Activated CD4-positive, alpha-beta T cell treated with anti-CD3 and anti-CD28 coated beads for 48 hours (primary cell): ENCODE data around the gene MROH2A.

ENCODE experiments used
- DNase-seq: peaks from one replicate; pipeline ENCODE4 v3.0.0-alpha.2; 2020

Gene MROH2A

DNA sequence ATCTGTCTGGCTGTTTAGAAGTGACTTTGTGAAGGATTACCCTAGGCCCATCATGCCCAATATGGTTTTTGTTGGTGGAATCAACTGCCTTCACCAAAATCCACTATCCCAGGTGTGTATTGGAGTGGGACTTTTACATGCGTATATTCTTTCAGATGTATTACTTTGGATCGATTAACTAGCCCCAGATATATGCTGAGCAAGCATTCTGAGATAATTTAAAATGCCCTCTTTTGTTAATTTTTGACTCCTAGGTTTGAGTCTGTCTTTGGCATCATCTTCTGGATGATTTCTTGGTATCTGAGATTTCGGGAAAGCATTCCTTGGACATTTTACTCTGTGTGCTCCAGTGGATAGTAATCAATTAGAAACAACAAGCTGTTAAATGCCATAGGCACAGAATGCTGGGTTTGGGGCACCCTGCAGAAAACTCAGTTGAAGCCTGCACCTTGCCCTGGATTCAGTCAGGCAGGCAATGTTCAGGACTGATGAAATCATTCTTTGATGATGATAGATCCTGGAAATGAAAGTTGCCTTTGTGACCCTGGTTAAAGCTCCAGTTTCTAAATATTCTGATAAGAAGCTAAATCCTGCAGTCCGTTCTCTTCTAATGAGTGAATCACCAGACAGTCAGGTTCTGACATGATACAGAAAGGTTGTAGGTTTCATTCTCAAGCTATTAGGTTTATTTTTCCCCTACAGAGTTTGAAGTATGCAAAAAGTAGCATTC, 16.9 kb upstream of the MROH2A start:
- no peak for DNase-seq

DNA sequence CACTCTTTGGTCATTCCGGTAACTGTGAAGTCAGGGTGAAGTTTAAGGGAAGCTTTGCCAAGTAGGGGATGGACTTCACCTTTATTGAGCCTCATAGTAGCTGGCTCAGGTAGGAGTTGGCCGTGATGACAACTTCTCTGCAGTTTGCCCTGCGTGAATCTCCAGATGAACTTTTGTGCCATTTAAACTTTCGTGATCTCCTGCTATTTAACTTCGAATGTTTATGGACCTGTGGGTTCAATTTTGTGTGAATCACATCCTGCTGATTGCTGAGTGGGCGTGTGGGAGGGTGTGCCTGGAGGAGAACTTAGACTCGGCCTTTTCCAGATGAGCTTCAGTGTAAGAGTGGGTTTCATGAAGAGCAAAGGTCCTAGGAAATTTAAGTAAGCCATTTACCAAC, 13.9 kb upstream of the MROH2A start:
- DNase-seq = no peak

DNA sequence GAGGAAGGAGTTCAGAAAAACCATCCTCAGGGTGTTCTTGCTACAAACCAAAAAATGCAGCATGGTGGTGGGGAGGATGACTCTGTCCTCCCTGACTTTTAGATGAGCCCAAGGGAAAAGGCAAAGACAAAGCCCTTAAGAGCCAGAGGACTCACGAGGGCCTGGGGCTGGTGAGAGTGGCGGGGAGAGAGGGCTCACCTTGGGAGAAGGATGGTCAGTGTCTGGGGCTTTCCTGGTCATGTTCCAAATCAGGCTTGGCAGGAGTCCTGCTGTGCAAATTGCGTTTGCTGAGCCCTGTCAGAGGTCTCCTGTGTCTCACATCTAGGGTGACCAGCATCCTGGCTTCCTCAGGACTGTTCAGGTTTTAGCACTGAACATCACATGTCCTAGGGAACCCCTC, 13.4 kb upstream of the MROH2A start:
- no peak for DNase-seq

DNA sequence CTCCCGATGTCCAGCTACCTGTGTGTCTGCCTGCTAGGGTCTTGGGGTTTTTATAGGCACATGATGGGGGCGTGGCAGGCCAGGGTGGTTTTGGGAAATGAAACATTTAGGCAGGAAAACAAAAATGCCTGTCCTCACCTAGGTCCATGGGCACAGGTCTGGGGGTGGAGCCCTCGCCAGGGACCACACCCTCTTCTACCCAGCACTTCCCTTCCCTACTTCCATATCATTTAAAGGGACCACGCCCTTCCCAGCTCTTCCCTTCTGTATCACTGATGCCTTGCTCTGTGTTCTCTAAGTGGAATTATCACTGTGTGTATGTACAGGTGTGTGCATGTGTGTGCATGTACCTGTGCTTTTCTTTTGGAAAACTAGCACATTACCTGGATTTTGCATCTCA, 11.7 kb upstream of the MROH2A start:
- no peak for DNase-seq

DNA sequence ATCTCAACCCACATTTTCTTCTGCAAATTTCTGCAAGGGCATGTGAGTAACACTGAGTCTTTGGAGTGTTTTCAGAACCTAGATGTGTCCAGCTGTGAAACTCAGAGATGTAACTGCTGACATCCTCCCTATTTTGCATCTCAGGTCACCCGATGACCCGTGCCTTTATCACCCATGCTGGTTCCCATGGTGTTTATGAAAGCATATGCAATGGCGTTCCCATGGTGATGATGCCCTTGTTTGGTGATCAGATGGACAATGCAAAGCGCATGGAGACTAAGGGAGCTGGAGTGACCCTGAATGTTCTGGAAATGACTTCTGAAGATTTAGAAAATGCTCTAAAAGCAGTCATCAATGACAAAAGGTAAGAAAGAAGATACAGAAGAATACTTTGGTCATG, 10.1 kb upstream of the MROH2A start:
- DNase-seq = no peak

DNA sequence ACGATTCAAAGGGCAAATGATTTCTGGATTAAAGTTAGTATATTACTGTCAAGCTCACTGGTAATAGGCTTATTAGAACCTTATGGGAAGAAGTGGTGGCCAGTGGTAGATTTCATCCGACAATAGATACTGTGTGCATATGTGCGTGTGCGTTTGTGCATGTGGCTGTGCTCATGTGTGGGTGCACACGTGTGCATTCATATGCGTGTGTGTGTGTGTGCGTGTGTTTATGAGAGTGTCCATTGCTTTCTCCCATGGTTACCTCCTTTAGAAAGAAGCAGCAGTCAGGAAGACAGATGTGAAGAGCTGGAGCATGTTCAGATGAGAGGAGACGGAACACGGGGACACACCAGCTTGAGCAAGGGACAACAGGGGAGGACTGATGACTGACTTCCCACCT, 8.9 kb upstream of the MROH2A start:
- no peak for DNase-seq

DNA sequence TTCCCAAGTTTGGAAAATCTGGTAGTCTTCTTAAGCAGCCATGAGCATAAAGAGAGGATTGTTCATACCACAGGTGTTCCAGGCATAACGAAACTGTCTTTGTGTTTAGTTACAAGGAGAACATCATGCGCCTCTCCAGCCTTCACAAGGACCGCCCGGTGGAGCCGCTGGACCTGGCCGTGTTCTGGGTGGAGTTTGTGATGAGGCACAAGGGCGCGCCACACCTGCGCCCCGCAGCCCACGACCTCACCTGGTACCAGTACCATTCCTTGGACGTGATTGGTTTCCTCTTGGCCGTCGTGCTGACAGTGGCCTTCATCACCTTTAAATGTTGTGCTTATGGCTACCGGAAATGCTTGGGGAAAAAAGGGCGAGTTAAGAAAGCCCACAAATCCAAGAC, 6.0 kb upstream of the MROH2A start:
- no peak for DNase-seq

DNA sequence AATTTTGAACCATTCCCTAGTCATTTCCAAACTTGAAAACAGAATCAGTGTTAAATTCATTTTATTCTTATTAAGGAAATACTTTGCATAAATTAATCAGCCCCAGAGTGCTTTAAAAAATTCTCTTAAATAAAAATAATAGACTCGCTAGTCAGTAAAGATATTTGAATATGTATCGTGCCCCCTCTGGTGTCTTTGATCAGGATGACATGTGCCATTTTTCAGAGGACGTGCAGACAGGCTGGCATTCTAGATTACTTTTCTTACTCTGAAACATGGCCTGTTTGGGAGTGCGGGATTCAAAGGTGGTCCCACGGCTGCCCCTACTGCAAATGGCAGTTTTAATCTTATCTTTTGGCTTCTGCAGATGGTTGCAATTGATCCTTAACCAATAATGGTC, 5.5 kb upstream of the MROH2A start:
- no peak for DNase-seq

DNA sequence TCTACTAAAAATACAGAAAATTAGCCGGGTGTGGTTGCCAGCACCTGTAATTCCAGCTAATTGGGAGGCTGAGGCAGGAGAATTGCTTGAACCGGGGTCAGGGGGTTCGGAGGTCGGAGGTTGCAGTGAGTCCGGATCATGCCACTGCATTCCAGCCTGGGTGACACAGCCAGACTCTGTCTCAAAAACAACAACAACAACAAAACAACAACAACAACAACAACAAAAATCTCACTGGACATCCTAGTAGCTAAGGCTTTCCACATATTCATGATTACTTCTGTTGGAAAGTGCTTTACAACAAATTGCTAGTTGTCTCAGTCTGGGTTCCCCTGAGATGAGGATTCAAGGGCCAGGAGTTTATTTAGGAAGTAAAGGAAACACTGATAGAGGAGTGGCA, 4.3 kb upstream of the MROH2A start:
- no peak for DNase-seq

DNA sequence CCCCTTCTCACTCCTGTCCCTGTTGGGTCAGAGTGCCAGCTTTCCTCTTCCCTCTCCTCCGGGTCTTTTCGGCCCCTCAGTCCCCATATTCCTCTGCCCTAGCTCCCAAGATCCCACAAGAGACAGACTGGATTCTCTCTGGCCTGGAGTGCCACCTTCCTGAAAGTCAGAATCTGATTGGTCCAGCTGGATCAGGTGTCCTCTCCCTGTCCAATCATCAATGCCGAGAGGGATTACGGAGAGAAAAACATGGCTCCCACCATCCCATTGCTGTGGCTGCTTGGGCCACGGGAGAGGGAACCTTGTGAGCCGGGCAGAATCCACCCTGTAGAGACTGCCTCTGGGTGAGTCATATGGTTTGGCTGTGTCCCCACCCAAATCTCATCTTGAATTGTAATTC, 2.7 kb upstream of the MROH2A start:
- DNase-seq = no peak

DNA sequence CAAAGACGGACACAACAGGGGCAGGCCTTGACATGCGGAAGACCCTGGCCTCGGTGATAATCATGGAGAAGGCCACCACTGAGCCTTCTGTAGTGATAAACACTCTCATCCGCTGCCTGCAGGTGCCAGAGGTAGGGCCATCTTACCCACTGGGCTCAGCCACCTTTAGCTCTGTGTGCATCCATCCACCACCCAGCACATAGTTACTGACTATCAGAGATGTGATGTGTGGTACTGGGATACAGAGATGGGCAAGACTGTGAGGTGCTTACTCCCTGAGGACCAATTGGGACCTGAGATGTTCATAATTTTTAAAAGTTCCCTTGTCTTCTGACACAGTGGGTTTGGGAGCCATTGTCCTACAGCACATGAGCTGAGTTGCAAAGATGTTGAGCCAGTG, 1.6 kb downstream of the MROH2A start:
- DNase-seq = no peak

DNA sequence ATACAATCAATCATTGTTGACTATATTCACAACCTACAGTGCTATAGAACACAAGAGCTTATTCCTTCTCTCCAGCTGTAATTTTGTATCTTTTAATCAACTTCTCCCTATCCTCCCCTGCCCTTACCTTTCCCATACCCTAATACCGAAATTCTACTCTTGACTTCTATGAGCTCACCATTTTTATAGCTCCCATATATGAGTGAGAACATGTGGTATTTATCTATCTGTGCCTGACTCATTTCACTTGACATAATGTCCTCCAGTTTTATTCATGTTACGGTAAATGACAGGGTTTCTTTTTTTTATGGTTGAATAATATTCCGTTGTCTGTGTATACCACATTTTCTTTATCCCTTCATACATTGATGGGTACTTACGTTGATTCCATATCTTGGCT, 2.6 kb downstream of the MROH2A start:
- no peak for DNase-seq

DNA sequence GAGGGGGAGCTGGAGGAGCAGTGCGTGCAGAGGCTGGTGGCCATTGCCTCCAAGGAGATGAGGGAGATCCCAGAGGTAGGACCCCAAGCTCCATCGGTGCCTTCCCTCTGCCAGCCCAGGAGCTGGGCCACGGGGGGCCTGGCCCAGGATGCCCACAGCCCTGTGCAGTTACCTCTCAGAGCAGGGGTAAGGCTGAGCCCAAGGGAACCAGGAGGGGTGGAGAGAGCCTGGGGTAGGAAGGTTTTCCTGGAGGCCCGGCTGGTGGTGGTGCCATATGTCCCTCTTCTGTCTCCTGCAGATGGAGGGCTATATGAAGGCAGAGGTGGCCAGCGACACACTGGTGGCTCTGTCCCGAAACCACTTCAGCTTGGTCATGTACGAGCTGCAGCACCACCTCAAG, 11.4 kb downstream of the MROH2A start:
- no peak for DNase-seq

DNA sequence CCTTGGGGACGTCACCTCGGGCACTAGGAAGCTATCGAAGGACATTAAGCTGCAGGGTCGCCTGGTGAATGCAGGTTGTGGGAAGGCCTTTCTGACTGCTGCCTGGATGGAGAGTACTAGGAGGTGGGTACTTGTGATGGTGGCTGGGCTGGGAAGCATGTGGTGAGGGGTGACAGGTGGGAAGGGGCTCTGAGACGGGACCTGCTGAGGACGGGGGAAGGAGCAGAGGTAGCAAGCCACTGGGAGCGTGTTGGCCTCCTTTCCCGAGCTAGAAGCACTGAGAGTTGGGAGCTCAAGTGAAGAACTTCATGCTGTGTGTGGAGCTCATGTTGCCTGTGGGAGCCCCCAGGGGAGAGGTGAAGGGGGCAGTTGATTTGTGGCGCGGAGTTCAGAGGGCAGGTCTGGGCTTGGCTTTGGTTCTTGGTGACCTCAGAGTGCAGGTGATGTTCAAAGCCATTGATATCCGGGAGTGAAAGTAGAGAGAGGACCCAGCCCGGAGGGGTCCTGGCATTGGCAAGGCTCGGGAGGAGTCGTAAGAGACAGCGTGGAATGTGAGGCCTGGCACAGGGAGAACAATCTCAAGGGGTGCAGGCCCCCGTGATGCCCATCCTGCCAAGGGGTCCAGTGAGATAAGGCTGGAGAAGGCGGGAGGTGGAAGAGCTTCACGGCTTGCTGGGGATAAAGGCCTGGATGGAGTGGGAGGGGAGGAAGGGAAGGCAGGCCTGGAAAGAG, 13.2 kb downstream of the MROH2A start:
- no peak for DNase-seq

DNA sequence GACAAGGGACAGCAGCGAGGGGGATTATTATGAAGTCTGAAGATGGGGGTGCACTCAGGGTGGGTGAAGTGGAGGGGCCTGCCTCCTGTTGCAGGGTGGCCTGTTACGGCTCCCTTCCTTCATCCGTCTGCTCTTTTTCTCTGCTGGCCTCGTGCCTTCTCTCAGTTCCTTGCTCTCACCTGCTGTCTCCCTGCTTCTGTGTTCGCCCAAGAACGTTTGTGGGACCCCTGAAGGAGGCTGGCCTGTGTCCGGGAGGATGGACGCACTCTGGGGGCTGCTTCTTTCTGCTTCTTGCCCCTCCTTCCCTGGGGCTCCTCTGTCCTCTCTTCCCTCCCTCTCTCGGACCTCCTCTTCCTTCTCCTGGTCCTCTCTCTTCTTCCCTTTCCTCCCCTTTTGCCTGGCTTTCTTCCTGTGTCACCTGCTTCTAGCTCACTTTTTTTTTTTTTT, 13.8 kb downstream of the MROH2A start:
- DNase-seq = no peak

DNA sequence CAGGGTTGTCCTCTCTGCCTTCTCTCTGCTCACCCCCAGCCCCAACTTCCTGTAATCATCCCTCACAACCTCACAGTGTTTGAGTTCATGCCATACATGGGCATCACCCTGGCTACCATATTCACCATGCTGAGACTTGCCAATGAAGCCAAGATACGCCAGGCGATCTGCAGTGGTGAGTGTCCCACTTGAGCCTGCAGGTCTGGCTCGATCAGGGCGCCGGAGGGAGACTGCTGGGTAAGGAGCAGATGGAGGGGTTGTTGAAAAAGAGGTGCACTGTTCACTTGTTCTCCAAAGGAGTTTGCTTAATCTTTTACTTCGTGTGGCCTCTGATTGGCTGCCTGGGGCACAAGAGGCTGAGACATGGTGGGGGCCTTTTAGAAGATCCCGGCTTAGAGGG, 14.6 kb downstream of the MROH2A start:
- DNase-seq = no peak

DNA sequence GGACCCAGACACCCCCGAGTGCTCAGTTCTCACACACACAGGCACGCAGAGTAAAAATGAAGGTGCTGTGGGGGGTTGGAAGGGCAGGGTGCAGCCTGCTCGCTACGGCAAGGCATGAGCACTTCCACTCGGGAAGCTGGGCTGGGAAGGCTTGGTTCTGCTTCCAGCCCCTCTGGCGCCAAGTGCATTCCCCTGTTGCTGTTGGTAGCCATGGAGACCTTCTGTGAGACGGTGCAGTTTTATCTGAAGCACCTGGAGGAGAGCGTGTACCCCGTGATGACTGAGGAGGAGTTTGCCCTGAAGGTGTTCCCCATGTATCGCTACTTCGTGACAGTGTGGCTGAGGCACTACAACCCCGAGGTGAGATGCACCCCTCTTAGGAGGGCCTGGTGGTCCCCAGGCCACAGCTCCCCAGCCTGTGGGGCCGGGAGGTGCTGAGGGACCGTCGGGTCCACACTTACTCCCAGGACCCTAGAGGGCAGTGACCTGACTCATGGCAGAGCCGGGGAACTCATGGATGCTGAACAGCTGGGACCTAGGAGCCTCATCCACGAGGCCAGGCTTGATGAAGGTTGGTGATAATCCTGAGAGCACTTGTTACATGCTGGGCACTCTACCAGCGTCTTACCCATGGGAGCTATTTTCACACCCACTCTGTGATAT, 15.5 kb downstream of the MROH2A start:
- DNase-seq = no peak

DNA sequence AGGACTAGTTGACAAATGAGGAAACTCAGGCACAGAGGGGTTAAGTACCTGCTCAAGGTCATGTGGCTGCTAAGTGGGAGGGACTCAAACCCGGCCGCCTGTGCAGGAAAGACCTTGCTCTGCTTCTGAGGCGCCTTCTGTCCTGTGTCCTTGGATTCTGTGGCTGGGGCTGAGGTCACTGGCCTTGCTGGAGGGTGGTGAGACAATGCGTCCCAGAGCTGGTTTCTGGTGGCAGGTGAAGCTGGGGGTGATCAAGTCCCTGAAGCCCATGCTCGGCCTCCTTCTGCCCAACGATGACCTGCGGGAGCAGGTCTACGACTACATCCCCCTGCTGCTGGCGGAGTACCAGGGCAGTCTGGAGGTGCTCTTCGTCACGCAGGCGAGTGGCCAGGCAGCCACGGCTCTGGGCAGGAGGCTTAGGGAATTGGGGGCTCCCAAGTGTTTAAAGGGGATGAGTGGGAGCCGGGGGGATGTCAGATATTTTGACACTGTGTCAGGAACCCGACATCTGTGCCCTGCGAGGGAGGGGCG, 16.1 kb downstream of the MROH2A start:
- DNase-seq = no peak

DNA sequence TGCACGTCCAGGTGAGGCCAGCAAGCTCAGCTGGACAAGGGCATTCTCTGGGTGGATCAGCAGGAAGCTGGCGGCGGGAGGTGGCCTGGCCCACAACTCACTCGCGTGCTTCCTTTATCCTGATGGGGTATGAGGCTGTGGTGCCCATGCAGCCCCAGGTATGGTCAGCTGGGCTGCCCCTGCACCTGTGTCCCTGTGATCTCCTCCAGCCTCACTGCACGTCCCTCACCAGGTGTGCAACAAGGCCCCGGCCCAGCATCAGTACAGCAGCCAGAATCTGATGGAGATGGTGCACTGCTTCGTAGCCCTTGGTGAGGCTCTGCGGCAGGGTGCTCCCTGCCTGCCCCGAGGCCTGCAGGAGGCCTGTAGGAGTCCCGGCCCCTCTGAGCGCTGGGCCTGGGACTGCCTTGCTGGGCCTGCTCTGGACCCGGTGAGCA, 17.6 kb downstream of the MROH2A start:
- DNase-seq = no peak

DNA sequence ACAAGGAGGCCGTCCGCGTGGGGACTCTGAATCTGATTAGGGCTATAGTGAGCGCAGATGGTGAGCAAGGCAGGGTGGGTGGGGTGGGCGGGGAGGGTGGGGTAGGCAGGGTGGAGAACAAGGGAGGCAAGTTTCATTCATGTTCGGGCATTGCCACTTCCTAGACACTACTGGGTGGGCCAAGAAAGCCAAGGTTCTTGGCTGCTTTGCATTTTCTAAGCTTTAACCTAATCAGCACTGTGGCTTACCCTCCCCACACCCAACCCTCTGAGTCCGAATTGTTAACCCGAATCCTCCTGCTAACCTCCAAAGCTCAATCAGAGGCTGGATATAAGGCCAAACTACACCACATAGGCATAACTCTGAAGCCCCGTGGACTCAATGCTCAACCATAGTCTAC, 18.1 kb downstream of the MROH2A start:
- DNase-seq = no peak

DNA sequence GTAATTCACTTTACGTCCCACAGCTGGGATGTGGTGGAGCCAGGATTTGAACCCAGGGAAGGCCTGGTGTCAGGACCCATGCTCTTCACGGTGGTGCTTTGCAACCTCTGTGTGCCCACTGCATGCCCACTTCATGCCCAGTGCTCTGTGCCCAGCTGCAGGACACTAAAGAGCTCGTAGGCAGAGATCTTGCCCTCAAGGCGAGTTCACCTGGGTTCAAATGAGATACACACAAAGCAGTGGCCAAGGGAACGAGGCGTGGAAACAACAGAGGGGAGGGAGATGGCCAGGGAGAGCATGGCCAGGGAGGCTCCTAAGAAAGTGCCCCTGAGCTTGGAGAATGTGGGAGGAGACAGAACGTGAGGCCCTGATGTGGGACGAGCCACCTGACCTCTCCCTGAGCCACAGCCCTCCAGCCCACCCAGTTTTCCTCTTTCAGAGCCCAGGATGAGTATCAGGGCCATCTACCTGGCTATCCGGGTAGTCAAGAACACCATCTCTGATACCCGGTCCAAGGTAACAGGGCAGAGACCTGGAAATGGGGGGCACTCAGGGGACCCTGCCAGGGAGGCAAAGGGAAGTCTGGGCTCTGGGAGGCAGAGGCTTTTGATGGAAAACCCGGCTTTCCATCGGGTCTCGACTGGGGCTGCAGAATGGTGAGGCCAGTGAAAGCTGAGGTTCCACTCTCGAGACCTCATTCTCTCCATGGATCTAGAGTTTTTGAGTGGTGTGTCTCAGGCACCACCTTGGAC, 20.4 kb downstream of the MROH2A start:
- DNase-seq = no peak

DNA sequence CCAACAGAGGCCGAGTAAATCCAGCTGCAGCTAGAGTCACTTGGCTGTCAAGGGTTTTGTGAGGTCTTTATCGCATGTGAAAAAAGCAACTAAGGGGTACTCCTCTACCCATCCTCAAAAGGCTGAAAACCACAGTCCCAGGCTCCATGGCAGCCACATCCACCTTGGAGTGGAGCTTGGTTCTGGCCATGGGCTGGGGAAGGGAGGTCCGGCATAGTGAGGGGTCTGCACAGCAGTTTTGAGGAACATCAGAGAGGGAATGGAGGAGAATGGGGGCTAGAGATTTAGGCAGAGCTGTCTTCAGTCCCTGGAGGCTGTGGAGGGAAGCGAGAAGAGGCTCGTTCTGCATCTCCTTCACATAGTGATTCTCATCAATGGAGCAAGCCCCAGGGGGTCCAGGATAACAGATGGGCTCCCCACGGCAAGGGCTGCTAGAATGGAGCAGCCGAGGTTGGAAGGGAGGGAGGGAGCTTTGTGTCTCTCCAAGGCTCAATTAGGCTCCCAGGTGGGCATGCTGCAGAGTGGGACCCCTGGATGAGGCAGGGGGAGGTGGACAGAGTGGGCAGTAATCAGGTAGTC, 21.0 kb downstream of the MROH2A start:
- no peak for DNase-seq

DNA sequence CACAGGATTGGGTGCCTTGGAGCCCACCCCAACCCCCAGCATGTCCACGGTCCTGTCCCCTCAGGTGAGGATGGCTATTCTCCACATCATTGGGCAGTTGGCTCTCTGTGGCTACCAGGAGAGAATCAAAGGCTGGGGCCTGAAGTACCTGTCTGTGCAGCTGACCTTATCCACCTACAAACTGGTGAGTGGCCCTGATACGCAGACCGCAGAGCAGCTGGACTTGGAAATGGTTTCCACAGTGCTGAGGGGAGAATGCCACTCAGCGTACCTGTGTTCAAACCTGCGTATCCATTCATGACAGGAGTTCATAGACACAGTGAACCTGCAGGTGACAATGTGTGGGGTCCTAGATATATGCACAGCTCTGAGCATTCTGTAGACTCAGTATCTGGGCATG, 21.6 kb downstream of the MROH2A start:
- no peak for DNase-seq
